ENCODE measurements around the gene SDR39U1.

SDR39U1 gene

DNA sequence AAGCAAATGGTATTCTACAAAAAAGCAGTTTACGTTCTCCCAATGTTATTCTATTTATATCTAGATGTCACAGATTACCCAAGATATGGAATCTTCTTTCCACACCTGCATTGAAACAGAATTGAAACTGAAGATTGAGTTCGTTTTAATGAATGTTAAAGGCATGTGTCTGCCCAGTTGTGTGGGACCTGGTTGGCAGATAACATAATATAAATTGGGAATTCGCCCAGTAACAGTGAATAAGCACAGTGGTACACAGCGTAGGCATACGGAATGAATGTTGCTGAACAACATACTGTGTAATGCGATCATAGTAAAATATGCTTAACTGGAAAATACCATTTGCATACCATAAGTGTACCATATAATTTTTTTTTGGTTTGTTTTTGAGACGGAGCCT lies 8.5 kb downstream of the SDR39U1 start:
- TF ChIP-seq, protein P1, sequence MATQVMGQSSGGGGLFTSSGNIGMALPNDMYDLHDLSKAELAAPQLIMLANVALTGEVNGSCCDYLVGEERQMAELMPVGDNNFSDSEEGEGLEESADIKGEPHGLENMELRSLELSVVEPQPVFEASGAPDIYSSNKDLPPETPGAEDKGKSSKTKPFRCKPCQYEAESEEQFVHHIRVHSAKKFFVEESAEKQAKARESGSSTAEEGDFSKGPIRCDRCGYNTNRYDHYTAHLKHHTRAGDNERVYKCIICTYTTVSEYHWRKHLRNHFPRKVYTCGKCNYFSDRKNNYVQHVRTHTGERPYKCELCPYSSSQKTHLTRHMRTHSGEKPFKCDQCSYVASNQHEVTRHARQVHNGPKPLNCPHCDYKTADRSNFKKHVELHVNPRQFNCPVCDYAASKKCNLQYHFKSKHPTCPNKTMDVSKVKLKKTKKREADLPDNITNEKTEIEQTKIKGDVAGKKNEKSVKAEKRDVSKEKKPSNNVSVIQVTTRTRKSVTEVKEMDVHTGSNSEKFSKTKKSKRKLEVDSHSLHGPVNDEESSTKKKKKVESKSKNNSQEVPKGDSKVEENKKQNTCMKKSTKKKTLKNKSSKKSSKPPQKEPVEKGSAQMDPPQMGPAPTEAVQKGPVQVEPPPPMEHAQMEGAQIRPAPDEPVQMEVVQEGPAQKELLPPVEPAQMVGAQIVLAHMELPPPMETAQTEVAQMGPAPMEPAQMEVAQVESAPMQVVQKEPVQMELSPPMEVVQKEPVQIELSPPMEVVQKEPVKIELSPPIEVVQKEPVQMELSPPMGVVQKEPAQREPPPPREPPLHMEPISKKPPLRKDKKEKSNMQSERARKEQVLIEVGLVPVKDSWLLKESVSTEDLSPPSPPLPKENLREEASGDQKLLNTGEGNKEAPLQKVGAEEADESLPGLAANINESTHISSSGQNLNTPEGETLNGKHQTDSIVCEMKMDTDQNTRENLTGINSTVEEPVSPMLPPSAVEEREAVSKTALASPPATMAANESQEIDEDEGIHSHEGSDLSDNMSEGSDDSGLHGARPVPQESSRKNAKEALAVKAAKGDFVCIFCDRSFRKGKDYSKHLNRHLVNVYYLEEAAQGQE (IDR thresholded peaks at IDR 0.05; ENCODE audit: insufficient replicate concordance, low read depth) = no peak
- TF ChIP-seq, protein P2, sequence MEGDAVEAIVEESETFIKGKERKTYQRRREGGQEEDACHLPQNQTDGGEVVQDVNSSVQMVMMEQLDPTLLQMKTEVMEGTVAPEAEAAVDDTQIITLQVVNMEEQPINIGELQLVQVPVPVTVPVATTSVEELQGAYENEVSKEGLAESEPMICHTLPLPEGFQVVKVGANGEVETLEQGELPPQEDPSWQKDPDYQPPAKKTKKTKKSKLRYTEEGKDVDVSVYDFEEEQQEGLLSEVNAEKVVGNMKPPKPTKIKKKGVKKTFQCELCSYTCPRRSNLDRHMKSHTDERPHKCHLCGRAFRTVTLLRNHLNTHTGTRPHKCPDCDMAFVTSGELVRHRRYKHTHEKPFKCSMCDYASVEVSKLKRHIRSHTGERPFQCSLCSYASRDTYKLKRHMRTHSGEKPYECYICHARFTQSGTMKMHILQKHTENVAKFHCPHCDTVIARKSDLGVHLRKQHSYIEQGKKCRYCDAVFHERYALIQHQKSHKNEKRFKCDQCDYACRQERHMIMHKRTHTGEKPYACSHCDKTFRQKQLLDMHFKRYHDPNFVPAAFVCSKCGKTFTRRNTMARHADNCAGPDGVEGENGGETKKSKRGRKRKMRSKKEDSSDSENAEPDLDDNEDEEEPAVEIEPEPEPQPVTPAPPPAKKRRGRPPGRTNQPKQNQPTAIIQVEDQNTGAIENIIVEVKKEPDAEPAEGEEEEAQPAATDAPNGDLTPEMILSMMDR (IDR thresholded peaks at IDR 0.05; ENCODE audit: insufficient read depth, low read length) = no peak
- no peak for TF ChIP-seq SPI1 (IDR thresholded peaks at IDR 0.05; ENCODE audit: borderline replicate concordance, low read depth)
- TF ChIP-seq POLR2AphosphoS5 (IDR thresholded peaks at IDR 0.05; ENCODE audit: low read depth) = no peak
- TF ChIP-seq GABPA (IDR thresholded peaks at IDR 0.05; ENCODE audit: low read depth) = no peak

DNA sequence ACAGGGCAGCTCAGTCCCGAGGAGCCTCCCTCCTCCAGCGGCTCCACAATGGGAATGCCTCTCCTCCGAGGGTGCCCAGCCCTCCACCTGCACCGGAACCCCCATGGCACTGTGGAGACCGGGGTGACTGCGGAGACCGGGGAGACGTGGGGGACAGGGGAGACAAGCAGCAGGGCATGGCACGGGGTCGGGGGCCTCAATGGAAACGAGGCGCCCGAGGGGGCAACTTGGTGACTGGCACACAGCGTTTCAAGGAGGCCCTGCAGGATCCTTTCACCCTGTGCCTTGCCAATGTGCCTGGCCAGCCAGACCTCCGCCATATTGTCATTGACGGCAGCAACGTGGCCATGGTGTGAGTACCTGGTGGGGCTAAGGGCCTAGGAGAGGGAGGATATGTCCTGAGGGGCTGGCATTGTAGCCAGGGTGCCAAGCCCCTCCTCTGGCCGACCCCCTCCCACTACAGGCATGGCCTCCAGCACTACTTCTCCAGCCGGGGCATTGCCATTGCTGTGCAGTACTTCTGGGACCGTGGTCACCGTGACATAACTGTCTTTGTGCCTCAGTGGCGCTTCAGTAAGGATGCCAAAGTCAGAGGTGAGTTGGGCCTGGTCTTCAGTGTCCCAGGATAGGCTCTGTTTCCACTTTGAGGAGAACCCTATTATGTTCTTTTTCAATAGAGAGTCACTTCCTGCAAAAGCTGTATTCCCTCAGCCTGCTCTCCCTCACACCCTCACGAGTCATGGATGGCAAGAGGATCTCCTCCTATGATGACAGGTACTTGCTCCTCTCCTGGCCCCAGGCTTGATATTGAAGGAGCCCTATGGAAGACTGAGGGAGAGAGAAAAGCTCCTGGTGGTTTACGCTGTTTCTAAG lies 10.1 kb downstream of the SDR39U1 start:
- Histone ChIP-seq H3K27ac (replicated peaks) (no peak overlapping the region), H3K4me3 (replicated peaks; ENCODE audit: insufficient read depth, low read length) (no peak overlapping the region), H3K27me3 (ENCODE audit: insufficient read depth, poor library complexity, severe bottlenecking) (no peaks in the 10 kb centered on the region)
- TF ChIP-seq SPI1 (IDR thresholded peaks at IDR 0.05; ENCODE audit: borderline replicate concordance, low read depth) = no peak
- no peak for TF ChIP-seq POLR2AphosphoS5 (IDR thresholded peaks at IDR 0.05; ENCODE audit: low read depth)
- no peak for TF ChIP-seq GABPA (IDR thresholded peaks at IDR 0.05; ENCODE audit: low read depth)
- TF ChIP-seq, protein P1 (IDR thresholded peaks at IDR 0.05; ENCODE audit: insufficient replicate concordance, low read depth) = no peak
- TF ChIP-seq, protein P2 (IDR thresholded peaks at IDR 0.05; ENCODE audit: insufficient read depth, low read length) = no peak
- DNase-seq (ENCODE audit: low read depth in 1 of 2, low spot score in 1 of 2) = no peak

More for the DNA sequence above, 8.5 kb downstream of the SDR39U1 start:
- Histone ChIP-seq H3K27ac (replicated peaks) (no peak overlapping the region), H3K4me3 (replicated peaks; ENCODE audit: insufficient read depth, low read length) (no peak overlapping the region), H3K27me3 (ENCODE audit: insufficient read depth, poor library complexity, severe bottlenecking) (no peaks in the 10 kb centered on the region)
- no peak for DNase-seq (ENCODE audit: low read depth in 1 of 2, low spot score in 1 of 2)

DNA sequence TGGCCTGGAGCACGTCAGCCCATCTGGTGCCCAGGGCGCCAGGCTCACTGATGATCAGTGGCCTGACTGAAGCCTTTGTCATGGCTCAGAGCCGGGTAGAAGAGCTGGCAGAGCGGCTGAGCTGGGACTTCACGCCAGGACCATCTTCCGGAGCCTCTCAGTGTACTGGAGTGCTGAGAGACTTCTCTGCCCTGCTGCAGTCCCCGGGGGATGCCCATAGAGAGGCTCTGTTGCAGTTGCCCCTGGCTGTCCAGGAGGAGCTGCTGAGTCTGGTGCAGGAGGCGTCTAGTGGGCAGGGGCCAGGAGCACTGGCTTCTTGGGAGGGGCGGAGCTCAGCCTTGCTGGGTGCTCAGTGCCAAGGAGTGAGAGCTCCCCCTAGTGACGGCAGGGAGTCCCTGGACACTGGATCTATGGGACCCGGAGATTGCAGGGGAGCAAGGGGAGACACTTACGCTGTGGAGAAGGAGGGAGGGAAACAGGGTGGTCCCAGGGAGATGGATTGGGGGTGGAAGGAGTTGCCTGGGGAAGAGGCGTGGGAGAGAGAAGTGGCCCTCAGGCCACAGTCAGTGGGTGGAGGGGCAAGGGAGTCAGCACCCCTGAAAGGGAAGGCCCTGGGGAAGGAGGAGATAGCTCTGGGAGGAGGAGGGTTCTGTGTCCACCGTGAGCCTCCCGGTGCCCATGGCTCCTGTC lies 10.9 kb downstream of the SDR39U1 start:
- Histone ChIP-seq H3K27ac (replicated peaks) (no peak overlapping the region), H3K27me3 (ENCODE audit: insufficient read depth, poor library complexity, severe bottlenecking) (no peaks in the 10 kb centered on the region), H3K4me3 (replicated peaks; ENCODE audit: insufficient read depth, low read length) (no peak overlapping the region)
- DNase-seq (ENCODE audit: low read depth in 1 of 2, low spot score in 1 of 2) = peak; percentile 79 to 95
- TF ChIP-seq, protein P1 (IDR thresholded peaks at IDR 0.05; ENCODE audit: insufficient replicate concordance, low read depth) = no peak
- TF ChIP-seq, protein P2 (IDR thresholded peaks at IDR 0.05; ENCODE audit: insufficient read depth, low read length) = peak; percentile 96
- TF ChIP-seq SPI1 (IDR thresholded peaks at IDR 0.05; ENCODE audit: borderline replicate concordance, low read depth) = no peak
- TF ChIP-seq POLR2AphosphoS5 (IDR thresholded peaks at IDR 0.05; ENCODE audit: low read depth) = peak; percentile 42; the same call in 1 of the 2 replicates
- TF ChIP-seq GABPA (IDR thresholded peaks at IDR 0.05; ENCODE audit: low read depth) = no peak

Measured in HL-60 (cell line).